Hepatocyte (in vitro differentiated cells): ENCODE measurements around the gene SH3RF1.

Source experiments
- CTCF ChIP-seq: fragments of 200-600 bp; sonication (generic); IDR thresholded peaks from 2 replicates; pipeline ENCODE4 v1.5.1; 2016; ENCODE audit warnings: antibody characterized with exemption, mild to moderate bottlenecking; ENCODE audit not compliant: poor library complexity
- EZH2 ChIP-seq: fragments of 200-600 bp; sonication (generic); IDR thresholded peaks from 2 replicates; pipeline ENCODE4 v1.6.1; 2016; ENCODE audit warnings: antibody characterized with exemption, mild to moderate bottlenecking, borderline replicate concordance

- no peak for TF ChIP-seq CTCF
- TF ChIP-seq EZH2 = no peak
Measured at GRCh38 chr4:169208090-169208455, 62.7 kb downstream of the SH3RF1 start.
